Ectodermal cell (in vitro differentiated cells): ENCODE data around the gene RNU6-9.

Experiments
- H3K27ac ChIP-seq: 2 replicates; pipeline ENCODE4 v1.7.0; 2013; ENCODE audit warnings: mild to moderate bottlenecking, low read depth, low read length; ENCODE audit not compliant: insufficient read depth, poor library complexity, severe bottlenecking
- H3K27me3 ChIP-seq: 2 replicates; pipeline ENCODE4 v1.7.0; 2013; ENCODE audit warnings: mild to moderate bottlenecking, low read length; ENCODE audit not compliant: insufficient read depth, control insufficient read depth, poor library complexity, severe bottlenecking
- H3K36me3 ChIP-seq: one replicate; pipeline ENCODE4 v1.7.0; 2013; ENCODE audit warnings: low read length; ENCODE audit not compliant: control insufficient read depth, insufficient read depth
- H3K4me1 ChIP-seq: one replicate; pipeline ENCODE4 v1.7.0; 2013; ENCODE audit warnings: low read length; ENCODE audit not compliant: control insufficient read depth, insufficient read depth
- H3K4me3 ChIP-seq: 2 replicates; pipeline ENCODE4 v1.7.0; 2013; ENCODE audit warnings: low read depth, low read length, control low read depth; ENCODE audit not compliant: insufficient read depth
- H3K9me3 ChIP-seq: 2 replicates; pipeline ENCODE4 v1.7.0; 2013; ENCODE audit warnings: mild to moderate bottlenecking, low read length, moderate library complexity; ENCODE audit not compliant: control insufficient read depth
- WGBS, 2 experiments: methylation state at CpG; one replicate each; pipeline ENCODE4 v1.1.7; 2013; ENCODE audit warnings: missing lambda C conversion rate in 2 of 2; 5-methylcytosine and 5-hydroxymethylcytosine counted together

Gene RNU6-9

DNA sequence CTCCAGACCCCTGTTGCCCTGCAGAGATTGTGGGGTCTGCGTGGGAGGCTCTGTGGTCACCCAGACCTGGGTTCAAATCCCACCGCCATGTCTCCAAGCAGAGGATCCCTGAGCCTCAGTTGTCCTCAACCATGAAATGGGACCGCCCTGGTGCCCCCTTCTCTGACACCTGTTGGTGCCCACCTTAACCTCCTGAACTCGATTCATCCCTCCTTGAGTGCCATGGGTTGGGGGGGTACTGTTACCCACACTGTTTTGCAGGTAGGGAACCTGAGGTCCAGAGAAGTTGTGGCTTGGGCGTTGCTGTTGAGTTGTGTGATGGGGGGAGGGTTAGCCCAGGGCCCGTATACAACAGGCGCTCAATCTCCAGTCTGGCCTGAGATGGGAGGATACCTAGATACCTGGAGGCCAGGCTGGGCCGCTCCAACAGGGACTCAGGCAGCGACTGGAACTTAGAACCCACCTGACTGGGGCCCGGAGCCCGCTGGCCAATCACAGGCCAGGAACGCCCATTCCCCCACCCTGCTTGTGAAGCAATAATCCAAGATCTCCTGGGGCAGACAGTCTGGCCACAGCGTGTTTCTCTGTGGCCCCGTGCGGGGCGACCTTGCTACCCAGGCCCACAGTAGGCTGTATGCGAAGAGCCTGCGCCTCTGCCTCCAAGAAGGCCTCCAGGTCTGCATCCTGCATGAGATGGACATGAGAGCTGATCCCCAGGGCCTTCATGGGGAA lies 35.4 kb downstream of the RNU6-9 start:
- Histone ChIP-seq H3K36me3 (peaks cover 16% of the 10 kb centered on the region), H3K27ac (no peak overlapping the region), H3K4me3 (no peak overlapping the region), H3K4me1 (peaks cover 22% of the 10 kb centered on the region), H3K9me3 (no peaks in the 10 kb centered on the region), H3K27me3 (no peaks in the 10 kb centered on the region)
- WGBS, 2 experiments: 90 to 92% methylated on average over 18 of the region's 18 CpGs

GRCh38 chr19:929203-929890 lies 36.1 kb downstream of the RNU6-9 start:
- WGBS, 2 experiments: 96 to 97% methylated on average over 51 of the region's 51 CpGs
- Histone ChIP-seq H3K9me3 (no peaks in the 10 kb centered on the region), H3K4me1 (peaks cover 23% of the 10 kb centered on the region), H3K4me3 (no peak overlapping the region), H3K36me3 (peaks cover 21% of the 10 kb centered on the region), H3K27me3 (no peaks in the 10 kb centered on the region), H3K27ac (no peak overlapping the region)

DNA sequence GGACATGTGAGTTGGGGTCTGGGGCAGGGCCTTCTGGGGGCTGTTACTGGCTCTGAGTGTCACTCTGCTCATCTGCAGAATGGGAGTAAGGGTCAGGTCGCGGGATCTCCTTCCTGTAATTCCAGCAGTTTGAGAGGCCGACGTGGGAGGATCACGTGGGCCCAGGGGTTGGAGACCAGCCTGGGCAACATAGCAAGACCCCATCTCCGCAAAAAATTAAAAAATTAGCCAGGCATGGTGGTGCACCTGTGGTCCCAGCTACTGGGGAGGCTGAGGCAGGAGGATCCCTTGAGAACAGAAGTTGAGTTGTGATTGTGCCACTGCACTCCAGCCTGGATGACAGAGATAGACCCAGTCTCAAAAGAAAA lies 36.6 kb downstream of the RNU6-9 start:
- peaks cover 21% of the 10 kb centered on the region for H3K36me3 ChIP-seq
- no peaks in the 10 kb centered on the region for H3K27me3 ChIP-seq
- H3K4me1 ChIP-seq: peaks cover 23% of the 10 kb centered on the region
- WGBS, 2 experiments: 95 to 97% methylated on average over 6 of the region's 6 CpGs
- H3K4me3 ChIP-seq: no peak overlapping the region
- H3K27ac ChIP-seq: no peak overlapping the region
- H3K9me3 ChIP-seq: no peaks in the 10 kb centered on the region

DNA sequence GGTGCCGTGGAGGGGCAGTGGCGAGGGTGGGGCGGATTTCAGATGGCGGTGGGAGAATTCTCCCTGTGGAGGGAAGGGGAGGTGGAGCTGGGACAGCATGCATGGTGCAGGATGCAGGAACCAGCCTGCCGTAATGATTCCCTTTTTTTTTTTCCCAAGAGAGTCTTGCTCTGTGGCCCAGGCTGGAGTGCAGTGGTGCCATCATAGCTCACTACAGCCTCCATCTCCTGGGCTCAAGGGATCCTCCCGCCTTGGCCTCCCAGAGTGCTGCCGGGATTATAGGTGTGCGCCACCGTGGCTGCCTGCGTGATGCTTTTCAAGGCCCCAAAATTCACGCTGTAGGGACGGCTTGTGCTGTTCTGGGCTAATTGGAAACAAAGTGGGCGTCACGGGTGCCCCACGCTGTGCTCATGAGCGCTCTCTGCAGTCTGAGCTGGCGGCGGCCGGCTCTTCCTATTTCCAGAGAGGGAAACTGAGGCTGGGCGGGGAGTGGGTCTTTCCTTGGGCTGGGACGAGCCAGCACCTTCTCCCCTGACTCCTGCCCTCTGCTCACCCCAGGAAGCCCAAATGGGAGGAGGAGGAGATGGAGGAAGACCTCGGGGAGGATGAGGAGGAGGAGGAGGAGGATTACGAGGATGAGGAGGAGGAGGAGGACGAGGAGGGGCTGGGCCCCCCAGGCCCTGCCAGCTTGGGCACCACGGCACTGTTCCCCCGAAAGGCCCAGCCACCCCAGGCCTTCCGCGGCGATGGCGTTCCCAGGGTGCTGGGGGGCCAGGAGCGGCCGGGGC lies 38.8 kb downstream of the RNU6-9 start:
- Histone ChIP-seq H3K27ac (no peak overlapping the region), H3K27me3 (no peaks in the 10 kb centered on the region), H3K4me3 (no peak overlapping the region), H3K4me1 (peaks cover 23% of the 10 kb centered on the region), H3K9me3 (no peaks in the 10 kb centered on the region), H3K36me3 (peaks cover 25% of the 10 kb centered on the region)
- 90 to 91% methylated on average over 32 of the region's 32 CpGs for WGBS, 2 experiments

GRCh38 chr19:932648-933552 lies 39.6 kb downstream of the RNU6-9 start:
- WGBS, 2 experiments: 62 to 66% methylated on average over 54 of the region's 54 CpGs

DNA sequence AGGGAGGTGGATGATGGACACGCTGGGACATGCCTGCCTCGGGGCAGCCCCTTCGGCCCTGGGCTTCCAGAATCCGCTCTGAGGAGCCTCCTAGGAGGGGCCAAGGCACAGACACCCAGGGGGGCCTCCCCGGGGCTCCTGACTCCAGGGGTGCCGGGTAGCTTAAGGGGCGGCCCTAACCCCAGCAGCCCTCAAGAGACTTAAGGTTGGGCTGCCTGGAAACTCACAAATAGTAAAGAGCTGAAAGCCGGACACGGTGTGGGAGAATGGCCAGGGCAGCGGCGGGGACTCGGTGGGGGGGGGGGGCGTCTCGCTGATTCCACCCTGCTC lies 40.2 kb downstream of the RNU6-9 start:
- Histone ChIP-seq H3K9me3 (no peaks in the 10 kb centered on the region), H3K4me3 (no peak overlapping the region), H3K36me3 (peaks cover 30% of the 10 kb centered on the region), H3K27ac (no peak overlapping the region), H3K4me1 (peaks cover 17% of the 10 kb centered on the region), H3K27me3 (no peaks in the 10 kb centered on the region)
- 74 to 75% methylated on average over 13 to 14 of the region's 14 CpGs for WGBS, 2 experiments

More at GRCh38 chr19:932648-933552, 39.6 kb downstream of the RNU6-9 start:
- H3K27ac ChIP-seq: peak overlapping the region; percentile 27
- H3K9me3 ChIP-seq: no peaks in the 10 kb centered on the region
- no peaks in the 10 kb centered on the region for H3K27me3 ChIP-seq
- no peak overlapping the region for H3K4me3 ChIP-seq
- H3K4me1 ChIP-seq: peaks cover 21% of the 10 kb centered on the region
- peaks cover 29% of the 10 kb centered on the region for H3K36me3 ChIP-seq

DNA sequence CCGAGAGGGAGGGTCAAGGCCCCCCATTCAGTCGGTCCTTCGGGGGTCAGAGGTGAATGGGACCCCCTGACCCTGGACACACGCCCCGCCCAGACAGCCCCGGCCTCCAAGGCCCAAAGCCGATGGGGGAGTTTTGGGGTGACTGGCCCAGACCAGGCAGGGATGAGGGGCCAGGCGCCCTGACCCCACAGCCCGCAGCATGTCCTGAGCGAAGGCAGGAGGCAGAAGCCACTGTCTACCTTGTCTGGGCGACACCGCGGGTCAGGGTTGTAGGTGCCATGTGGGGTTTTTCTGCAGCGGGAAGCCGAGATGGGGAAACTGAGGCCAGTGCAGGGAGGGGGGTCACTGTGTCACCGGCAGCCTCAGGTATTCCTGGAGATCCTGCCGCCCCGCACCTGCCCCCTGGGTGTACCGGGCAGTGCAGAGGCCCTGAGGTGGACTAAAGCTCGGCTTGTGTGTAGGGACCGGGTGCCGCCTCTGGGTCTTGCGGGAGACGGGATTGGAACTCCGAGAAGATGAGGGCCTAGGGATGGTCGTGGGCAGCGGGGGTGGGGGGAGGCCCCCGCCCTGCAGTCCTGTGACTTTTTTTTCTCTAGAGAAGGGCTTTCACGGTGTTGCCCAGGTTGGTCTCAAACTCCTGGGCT lies 41.0 kb downstream of the RNU6-9 start:
- Histone ChIP-seq H3K27me3 (no peaks in the 10 kb centered on the region), H3K9me3 (no peaks in the 10 kb centered on the region), H3K4me1 (peaks cover 17% of the 10 kb centered on the region), H3K36me3 (peaks cover 34% of the 10 kb centered on the region), H3K4me3 (no peak overlapping the region), H3K27ac (no peak overlapping the region)
- WGBS, 2 experiments: 93 to 94% methylated on average over 29 of the region's 29 CpGs

- WGBS, 2 experiments: 95 to 96% methylated on average over 31 of the region's 31 CpGs
- Histone ChIP-seq H3K27me3 (no peaks in the 10 kb centered on the region), H3K4me1 (peaks cover 17% of the 10 kb centered on the region), H3K4me3 (no peak overlapping the region), H3K9me3 (no peaks in the 10 kb centered on the region), H3K36me3 (peaks cover 35% of the 10 kb centered on the region), H3K27ac (no peak overlapping the region)
Observed at GRCh38 chr19:934865-935479, 41.7 kb downstream of the RNU6-9 start.

- Histone ChIP-seq H3K4me1 (peaks cover 17% of the 10 kb centered on the region), H3K27ac (no peak overlapping the region), H3K9me3 (no peaks in the 10 kb centered on the region), H3K4me3 (no peak overlapping the region), H3K27me3 (no peaks in the 10 kb centered on the region), H3K36me3 (peaks cover 29% of the 10 kb centered on the region)
- WGBS, 2 experiments: 90 to 91% methylated on average over 10 of the region's 10 CpGs
Observed at GRCh38 chr19:936175-936546, 42.9 kb downstream of the RNU6-9 start.
